ENCODE results near the gene ELP1. TPM values are rescaled to one million over a fixed set of nuclear protein-coding genes. Genes with fewer than 3 reads are reported as not detected.
"Not testable (repeated sequence)": the region's sequence is repeated elsewhere in the genome, so short reads cannot be mapped to it uniquely, and the experiment has no call there.

The ELP1 gene
- total RNA-seq, 1 donor from 2014 or later = 32.7 TPM

DNA sequence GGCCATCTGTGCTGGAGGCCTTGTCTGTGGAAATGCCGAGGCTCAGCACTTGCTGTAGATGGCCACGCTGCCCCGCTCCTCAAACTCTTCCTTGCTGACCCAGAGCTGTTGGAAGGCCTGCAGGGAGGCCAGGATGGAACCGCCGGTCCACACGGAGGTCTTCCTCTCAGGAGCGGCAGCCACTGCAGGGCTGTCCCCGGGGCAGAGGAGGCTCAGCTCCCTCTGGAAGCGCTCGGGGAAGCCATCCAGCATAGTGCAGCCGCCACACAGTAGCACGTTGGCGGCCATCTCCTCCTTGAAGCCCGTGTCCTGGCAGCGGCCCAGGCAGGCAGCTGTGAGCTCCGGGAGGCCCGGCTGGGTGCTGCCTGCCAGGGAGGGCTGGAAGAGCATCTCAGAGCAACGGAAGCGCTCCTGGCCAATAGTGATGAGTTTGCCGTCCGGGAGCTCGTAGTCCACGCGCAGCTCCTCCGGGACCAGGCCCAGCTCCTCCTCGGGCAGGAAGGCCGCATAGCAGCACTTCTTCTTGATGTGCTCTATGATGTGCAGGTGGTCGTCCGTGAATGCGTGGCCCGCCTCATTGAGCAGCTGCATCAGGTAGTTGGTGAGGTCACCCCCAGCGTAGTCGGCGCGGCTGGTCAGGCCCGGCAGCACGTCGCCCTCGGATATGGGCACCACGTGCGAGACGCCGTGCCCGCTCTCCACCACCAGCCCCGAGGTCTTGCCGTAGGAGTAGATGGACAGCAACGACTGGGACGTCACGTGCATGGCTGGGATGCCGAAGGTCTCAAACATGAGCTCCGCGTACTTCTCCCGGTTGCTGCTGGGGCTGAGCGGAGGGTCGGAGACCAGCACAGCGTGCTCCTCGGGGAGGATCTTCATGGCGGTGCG lies 79.0 kb downstream of the ELP1 start:
- no peak overlapping the region for H3K4me3 Mint-ChIP-seq (ENCODE audit: low read depth)
- peaks cover 5% of the 10 kb centered on the region for H3K4me1 Mint-ChIP-seq (ENCODE audit: low read depth)
- intact Hi-C loops (cut with micrococcal nuclease) = no loop called here
- no peaks in the 10 kb centered on the region for H3K36me3 Mint-ChIP-seq (ENCODE audit: low read depth)
- no peak for DNase-seq (ENCODE audit: low spot score)
- no peak overlapping the region for H3K27ac Mint-ChIP-seq
- H3K9me3 Mint-ChIP-seq = no peaks in the 10 kb centered on the region
- H3K27me3 Mint-ChIP-seq (ENCODE audit: low read depth) = peaks cover 5% of the 10 kb centered on the region

DNA sequence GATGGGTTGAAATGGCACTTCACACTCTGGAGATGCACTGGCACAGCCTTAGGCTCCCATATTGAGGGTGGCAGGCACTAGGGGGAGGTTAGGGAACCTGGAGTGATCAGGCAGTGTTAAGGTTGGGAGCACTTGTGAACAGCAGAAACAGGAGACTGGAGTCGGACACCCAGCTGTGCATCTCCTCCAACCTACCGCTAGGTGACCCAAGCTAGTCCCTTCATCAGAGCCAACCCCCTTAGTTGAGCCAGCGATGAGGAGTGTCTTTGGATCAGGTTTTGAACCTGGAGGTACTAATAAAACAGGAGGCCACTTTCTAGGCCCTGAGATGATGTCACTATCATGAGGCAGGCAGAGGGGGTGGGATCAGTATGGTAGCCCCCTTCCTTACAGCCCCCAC lies 79.8 kb downstream of the ELP1 start:
- peaks cover 5% of the 10 kb centered on the region for H3K27me3 Mint-ChIP-seq (ENCODE audit: low read depth)
- intact Hi-C loops (cut with micrococcal nuclease) = no loop called here
- no peaks in the 10 kb centered on the region for H3K36me3 Mint-ChIP-seq (ENCODE audit: low read depth)
- no peaks in the 10 kb centered on the region for H3K9me3 Mint-ChIP-seq
- no peak for DNase-seq (ENCODE audit: low spot score)
- H3K4me1 Mint-ChIP-seq (ENCODE audit: low read depth) = no peaks in the 10 kb centered on the region
- no peak overlapping the region for H3K4me3 Mint-ChIP-seq (ENCODE audit: low read depth)
- H3K27ac Mint-ChIP-seq = no peak overlapping the region

DNA sequence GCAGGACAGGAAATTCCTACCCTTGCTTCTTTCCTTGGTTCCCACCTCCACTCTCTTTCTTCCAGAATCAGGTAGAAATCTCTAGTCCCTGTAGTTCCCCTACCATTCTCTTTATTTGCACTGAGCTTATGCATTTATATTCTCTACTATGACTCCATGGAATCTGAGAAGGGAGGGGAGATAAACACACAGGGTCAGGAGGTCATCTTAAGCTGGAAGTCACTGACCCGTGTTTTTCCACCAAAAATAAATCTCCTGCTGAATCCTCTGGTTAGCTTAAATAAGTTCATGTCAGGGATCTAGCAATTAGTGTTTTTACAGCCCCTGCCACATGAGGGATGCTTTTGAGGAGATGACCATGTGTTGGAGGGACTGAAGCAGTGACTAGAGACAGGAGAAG lies 81.8 kb downstream of the ELP1 start:
- intact Hi-C loops (cut with micrococcal nuclease) = no loop called here
- Mint-ChIP-seq H3K27me3 (ENCODE audit: low read depth) (peaks cover 7% of the 10 kb centered on the region), H3K4me3 (ENCODE audit: low read depth) (no peak overlapping the region), H3K9me3 (no peaks in the 10 kb centered on the region), H3K4me1 (ENCODE audit: low read depth) (no peaks in the 10 kb centered on the region), H3K36me3 (ENCODE audit: low read depth) (no peaks in the 10 kb centered on the region), H3K27ac (no peak overlapping the region)
- DNase-seq (ENCODE audit: low spot score) = no peak

DNA sequence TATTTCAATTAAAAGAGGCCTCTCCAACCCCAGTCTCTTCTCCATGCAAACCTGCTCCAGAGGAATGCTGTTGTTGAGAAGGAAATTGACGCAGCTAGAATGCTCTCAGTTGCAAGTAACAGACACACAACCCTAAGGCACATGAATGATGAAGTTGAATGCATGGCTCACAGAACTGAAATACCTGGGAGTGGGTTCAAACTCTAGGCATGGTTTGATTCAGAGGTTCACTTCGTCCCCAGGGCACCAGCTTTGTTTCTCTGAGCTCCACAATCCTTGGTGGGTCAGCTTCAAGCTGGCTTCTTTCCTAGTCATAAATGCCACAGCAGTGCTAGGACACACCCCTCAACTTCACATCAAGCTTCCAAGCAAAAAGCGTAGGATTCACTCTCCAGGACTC lies 82.8 kb downstream of the ELP1 start:
- peaks cover 8% of the 10 kb centered on the region for H3K27me3 Mint-ChIP-seq (ENCODE audit: low read depth)
- no peak for DNase-seq (ENCODE audit: low spot score)
- no peaks in the 10 kb centered on the region for H3K4me1 Mint-ChIP-seq (ENCODE audit: low read depth)
- H3K27ac Mint-ChIP-seq = no peak overlapping the region
- H3K4me3 Mint-ChIP-seq (ENCODE audit: low read depth) = no peak overlapping the region
- intact Hi-C loops (cut with micrococcal nuclease) = no loop called here
- H3K9me3 Mint-ChIP-seq = no peaks in the 10 kb centered on the region
- no peaks in the 10 kb centered on the region for H3K36me3 Mint-ChIP-seq (ENCODE audit: low read depth)

DNA sequence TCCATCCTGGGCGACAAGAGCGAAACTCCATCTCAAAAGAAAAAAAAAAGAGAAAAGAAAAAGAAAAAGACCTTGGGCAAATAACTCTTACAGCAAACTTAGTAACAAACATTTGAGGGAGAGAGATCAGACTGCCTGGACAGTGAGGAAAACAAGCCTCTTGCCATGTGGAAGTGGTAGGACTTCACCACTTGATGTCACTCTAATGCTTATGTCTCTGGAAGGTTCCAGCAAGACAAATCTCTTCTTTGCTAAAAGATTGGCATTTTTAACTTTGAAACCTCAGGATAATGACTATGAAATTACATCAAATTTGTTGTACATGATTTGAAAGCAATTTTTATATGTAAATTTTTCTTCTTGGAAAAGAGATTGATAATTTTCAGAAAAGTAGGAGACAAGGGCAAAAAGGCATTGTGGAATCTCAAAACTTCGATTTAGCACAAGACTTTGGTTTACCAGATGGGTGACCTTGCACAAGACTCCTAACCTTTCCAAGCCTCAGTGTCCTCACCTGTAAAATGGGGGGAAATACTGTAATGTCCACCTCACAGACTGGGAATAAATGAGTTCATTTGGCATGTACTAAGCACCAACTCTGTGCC lies 83.5 kb downstream of the ELP1 start:
- H3K36me3 Mint-ChIP-seq (ENCODE audit: low read depth) = no peaks in the 10 kb centered on the region
- H3K4me1 Mint-ChIP-seq (ENCODE audit: low read depth) = no peaks in the 10 kb centered on the region
- no peak overlapping the region for H3K4me3 Mint-ChIP-seq (ENCODE audit: low read depth)
- no peak overlapping the region for H3K27ac Mint-ChIP-seq
- H3K27me3 Mint-ChIP-seq (ENCODE audit: low read depth) = peaks cover 8% of the 10 kb centered on the region
- intact Hi-C loops (cut with micrococcal nuclease) = no loop called here
- no peaks in the 10 kb centered on the region for H3K9me3 Mint-ChIP-seq
- DNase-seq (ENCODE audit: low spot score) = no peak

DNA sequence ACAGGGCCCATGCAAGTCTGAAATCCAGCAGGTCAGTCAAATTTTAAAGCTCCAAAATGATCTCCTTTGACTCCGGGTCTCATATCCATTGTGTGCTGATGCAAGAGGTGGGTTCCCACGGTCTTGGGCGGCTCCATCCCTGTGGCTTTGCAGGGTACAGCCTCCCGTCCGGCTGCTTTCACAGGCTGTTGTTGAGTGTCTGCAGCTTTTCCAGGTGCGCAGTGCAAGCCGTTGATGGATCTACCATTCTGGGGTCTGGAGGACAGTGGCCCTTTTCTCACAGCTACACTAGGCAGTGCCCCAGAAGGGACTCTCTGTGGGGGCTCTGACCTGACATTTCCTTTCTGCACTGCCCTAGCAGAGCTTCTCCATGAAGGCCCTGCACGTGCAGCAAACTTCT lies 85.6 kb downstream of the ELP1 start:
- H3K4me3 Mint-ChIP-seq (ENCODE audit: low read depth); H3K27ac Mint-ChIP-seq; H3K9me3 Mint-ChIP-seq; H3K27me3 Mint-ChIP-seq (ENCODE audit: low read depth); H3K4me1 Mint-ChIP-seq (ENCODE audit: low read depth); H3K36me3 Mint-ChIP-seq (ENCODE audit: low read depth); intact Hi-C loops (cut with micrococcal nuclease); DNase-seq (ENCODE audit: low spot score): not testable (repeated sequence)

DNA sequence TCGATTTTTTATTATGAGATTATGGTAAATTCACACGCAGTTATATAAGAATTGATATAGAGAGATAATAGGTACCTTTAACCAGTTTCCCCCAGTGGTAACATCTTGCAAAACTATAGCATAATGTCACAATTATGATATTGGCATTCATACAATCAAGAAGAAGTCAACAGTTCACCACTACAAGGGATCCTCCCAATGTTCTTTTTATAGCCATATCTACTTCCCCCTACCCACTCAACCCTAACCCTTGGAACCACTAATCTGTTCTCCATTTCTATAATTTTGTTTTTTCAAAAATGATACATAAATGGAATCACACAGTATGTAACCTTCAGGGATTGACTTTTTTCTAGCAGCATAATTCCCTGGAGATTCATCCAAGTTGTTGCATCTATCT lies 88.0 kb downstream of the ELP1 start:
- Mint-ChIP-seq H3K4me3 (ENCODE audit: low read depth) (no peak overlapping the region), H3K36me3 (ENCODE audit: low read depth) (no peaks in the 10 kb centered on the region), H3K4me1 (ENCODE audit: low read depth) (peaks cover 9% of the 10 kb centered on the region), H3K27ac (no peak overlapping the region), H3K9me3 (no peaks in the 10 kb centered on the region), H3K27me3 (ENCODE audit: low read depth) (peaks cover 6% of the 10 kb centered on the region)
- intact Hi-C loops (cut with micrococcal nuclease) = no loop called here
- DNase-seq (ENCODE audit: low spot score) = no peak

DNA sequence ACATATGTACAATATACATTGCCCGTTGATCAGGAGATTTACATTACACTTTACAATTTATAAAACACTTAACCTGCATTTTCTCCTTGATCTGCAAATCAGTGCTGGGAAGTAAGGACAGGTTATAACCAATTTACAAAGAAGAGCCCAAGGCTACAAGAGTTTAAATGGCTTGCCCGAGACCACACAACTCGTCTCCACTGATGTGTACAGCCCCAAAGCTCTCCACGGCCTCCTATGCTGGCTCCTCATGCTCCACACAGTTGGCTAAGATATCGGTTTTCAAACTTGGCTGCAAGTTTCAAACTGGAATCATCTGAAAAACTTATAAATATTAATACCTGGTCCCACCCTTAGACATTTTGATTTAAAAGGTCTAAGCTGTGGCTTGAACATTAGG lies 88.4 kb downstream of the ELP1 start:
- no peak for DNase-seq (ENCODE audit: low spot score)
- peaks cover 9% of the 10 kb centered on the region for H3K4me1 Mint-ChIP-seq (ENCODE audit: low read depth)
- H3K9me3 Mint-ChIP-seq = no peaks in the 10 kb centered on the region
- H3K4me3 Mint-ChIP-seq (ENCODE audit: low read depth) = no peak overlapping the region
- H3K27me3 Mint-ChIP-seq (ENCODE audit: low read depth) = peaks cover 6% of the 10 kb centered on the region
- H3K27ac Mint-ChIP-seq = no peak overlapping the region
- H3K36me3 Mint-ChIP-seq (ENCODE audit: low read depth) = no peaks in the 10 kb centered on the region
- intact Hi-C loops (cut with micrococcal nuclease) = no loop called here

DNA sequence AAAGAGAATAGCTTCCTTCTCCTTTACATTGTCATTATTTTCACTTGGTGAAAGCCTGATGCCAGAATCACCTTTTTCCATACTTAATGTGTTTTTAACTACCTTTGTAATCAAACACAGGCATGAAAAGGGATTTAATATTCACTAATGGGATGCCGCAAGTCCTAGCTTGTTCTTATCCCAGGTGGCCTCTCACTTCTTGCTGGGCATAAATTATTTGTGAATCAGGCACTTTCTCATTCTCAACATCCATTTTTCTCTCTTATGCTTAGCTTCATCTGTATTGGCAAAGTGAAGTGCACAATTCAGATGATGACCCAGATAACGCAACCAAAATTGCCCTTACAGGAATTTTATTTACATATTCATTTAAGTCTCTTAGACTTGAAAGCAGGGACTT lies 89.1 kb downstream of the ELP1 start:
- Mint-ChIP-seq H3K27me3 (ENCODE audit: low read depth) (peaks cover 4% of the 10 kb centered on the region), H3K27ac (no peak overlapping the region), H3K4me1 (ENCODE audit: low read depth) (peaks cover 9% of the 10 kb centered on the region), H3K4me3 (ENCODE audit: low read depth) (no peak overlapping the region), H3K9me3 (no peaks in the 10 kb centered on the region), H3K36me3 (ENCODE audit: low read depth) (no peaks in the 10 kb centered on the region)
- DNase-seq (ENCODE audit: low spot score) = no peak
- intact Hi-C loops (cut with micrococcal nuclease) = no loop called here

DNA sequence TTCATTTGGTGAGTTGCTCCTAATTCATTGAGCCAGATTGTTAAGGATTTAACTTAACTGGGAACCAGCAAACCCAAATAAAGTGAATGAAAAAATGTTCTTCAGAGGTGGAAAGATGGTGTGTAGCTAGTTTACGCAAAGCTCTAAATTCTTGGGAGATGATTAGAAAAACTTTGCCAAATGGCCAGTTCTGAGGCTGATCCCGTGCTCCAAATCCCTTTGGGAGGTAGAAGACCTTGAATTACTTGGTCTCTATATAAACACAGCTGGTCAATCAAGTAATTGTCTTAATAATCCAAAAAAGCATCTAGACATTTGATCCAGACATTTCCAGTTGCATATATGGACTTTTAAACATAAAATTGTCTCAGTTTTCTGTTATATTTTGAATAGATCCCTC lies 89.5 kb downstream of the ELP1 start:
- Mint-ChIP-seq H3K36me3 (ENCODE audit: low read depth) (no peaks in the 10 kb centered on the region), H3K9me3 (no peaks in the 10 kb centered on the region), H3K4me3 (ENCODE audit: low read depth) (no peak overlapping the region), H3K27ac (no peak overlapping the region), H3K27me3 (ENCODE audit: low read depth) (peaks cover 4% of the 10 kb centered on the region), H3K4me1 (ENCODE audit: low read depth) (peaks cover 9% of the 10 kb centered on the region)
- DNase-seq (ENCODE audit: low spot score) = no peak
- intact Hi-C loops (cut with micrococcal nuclease) = no loop called here

DNA sequence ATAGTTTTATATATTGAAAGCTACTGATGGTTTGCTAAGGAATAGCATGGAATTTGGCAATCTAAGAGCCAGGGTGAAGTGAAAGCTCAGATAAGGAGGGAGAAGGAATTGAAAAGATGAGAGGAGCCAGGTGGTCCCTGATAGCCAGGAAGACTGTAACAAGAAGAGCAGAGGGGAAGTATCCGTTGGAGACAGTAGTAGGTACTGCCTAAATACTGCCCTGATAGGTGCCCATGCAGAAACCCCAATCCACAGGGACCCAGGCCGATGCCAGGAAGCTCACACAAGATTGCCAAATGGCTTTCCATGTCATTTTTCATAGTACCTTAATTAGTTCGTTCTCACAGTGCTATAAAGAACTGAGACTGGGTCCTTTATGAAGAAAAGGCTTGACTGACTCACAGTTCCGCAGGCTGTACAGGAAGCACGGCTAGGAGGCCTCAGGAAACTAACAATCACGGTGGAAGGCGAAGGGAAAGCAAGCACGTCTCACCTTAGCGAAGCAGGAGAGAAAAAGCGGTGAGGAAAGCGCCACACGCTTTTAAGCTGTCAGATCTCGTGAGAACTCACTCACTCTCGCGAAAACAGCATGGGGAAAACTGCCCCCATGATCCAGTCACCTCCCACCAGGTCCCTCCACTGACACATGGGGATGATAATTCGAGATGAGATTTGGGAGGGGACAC lies 91.2 kb downstream of the ELP1 start:
- DNase-seq (ENCODE audit: low spot score) = no peak
- Mint-ChIP-seq H3K9me3 (no peaks in the 10 kb centered on the region), H3K4me1 (ENCODE audit: low read depth) (peaks cover 9% of the 10 kb centered on the region), H3K4me3 (ENCODE audit: low read depth) (peak overlapping the region; percentile 66), H3K27me3 (ENCODE audit: low read depth) (peaks cover 2% of the 10 kb centered on the region), H3K36me3 (ENCODE audit: low read depth) (no peaks in the 10 kb centered on the region), H3K27ac (peak overlapping the region; percentile 58)
- intact Hi-C loops (cut with micrococcal nuclease) = no loop called here

DNA sequence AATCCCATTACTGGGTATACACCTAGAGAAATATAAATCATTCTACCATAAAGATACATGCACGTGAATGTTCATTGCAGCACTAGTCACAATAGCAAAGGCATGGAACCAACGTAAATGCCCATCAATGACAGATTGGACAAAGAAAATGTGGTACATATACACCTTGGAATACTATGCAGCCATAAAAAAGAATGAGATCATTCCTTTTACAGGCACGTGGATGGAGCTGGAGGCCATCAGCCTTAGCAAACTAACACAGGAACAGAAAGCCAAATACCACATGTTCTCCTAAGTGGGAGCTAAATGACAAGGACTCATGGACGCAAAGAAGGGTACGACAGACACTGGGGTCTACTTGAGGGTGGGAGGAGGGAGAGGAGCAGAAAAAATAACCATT lies 94.4 kb downstream of the ELP1 start:
- H3K9me3 Mint-ChIP-seq; H3K27me3 Mint-ChIP-seq (ENCODE audit: low read depth); H3K4me3 Mint-ChIP-seq (ENCODE audit: low read depth); H3K36me3 Mint-ChIP-seq (ENCODE audit: low read depth); intact Hi-C loops (cut with micrococcal nuclease); H3K27ac Mint-ChIP-seq; DNase-seq (ENCODE audit: low spot score): not testable (repeated sequence)
- peaks cover 15% of the 10 kb centered on the region for H3K4me1 Mint-ChIP-seq (ENCODE audit: low read depth)

DNA sequence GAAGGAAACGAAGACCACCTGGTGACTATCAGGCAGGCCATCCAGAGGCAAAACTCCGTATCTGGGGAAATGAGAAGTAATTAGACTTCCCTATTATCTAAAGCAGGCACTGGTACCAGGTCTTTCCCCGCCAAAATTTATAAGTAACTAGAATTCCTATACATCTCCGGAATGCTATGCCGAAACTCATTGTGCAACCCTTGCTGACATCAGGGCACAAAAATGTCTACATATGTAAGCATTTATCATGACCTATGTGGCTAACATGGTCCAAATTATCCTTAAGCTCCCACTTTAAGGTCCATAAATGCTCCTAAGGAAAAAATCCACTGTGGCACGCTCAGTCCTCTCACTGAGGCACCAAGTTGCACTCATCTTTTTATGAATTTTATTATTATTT lies 95.9 kb downstream of the ELP1 start:
- Mint-ChIP-seq H3K4me3 (ENCODE audit: low read depth) (no peak overlapping the region), H3K27ac (no peak overlapping the region), H3K4me1 (ENCODE audit: low read depth) (peaks cover 14% of the 10 kb centered on the region), H3K36me3 (ENCODE audit: low read depth) (no peaks in the 10 kb centered on the region), H3K9me3 (no peaks in the 10 kb centered on the region), H3K27me3 (ENCODE audit: low read depth) (no peaks in the 10 kb centered on the region)
- intact Hi-C loops (cut with micrococcal nuclease) = no loop called here
- DNase-seq (ENCODE audit: low spot score) = no peak

Data from activated T-helper 2 cell treated with anti-CD3 and anti-CD28 coated beads, Interferon-gamma antibody, Interleukin-2, Interleukin-4, amounts not matched to agents 10 μg/mL and 5 μg/mL and 100 μg/mL, durations not matched to agents 14 hours and 24 hours and 36 hours (primary cell).